Muscle of leg (tissue), 11 donors: ENCODE results near the gene RPS19BP1. TPM values are rescaled to one million over a fixed set of nuclear protein-coding genes. Genes with fewer than 3 reads are reported as not detected.

ENCODE experiments used
- DNase-seq: peaks from one replicate; pipeline ENCODE4 v3.0.0; 2013
- H3K27ac ChIP-seq: one replicate; pipeline ENCODE4 v1.5.1; 2013; ENCODE audit warnings: mild to moderate bottlenecking, low read length, control low read depth
- H3K27me3 ChIP-seq: one replicate; pipeline ENCODE4 v1.6.1; 2013; ENCODE audit warnings: low read length; ENCODE audit not compliant: control insufficient read depth, insufficient read depth
- H3K36me3 ChIP-seq: one replicate; pipeline ENCODE4 v1.6.1; 2013; ENCODE audit warnings: low read length; ENCODE audit not compliant: control insufficient read depth, insufficient read depth
- H3K4me1 ChIP-seq: one replicate; pipeline ENCODE4 v1.6.1; 2013; ENCODE audit warnings: low read length; ENCODE audit not compliant: control insufficient read depth, insufficient read depth
- H3K4me3 ChIP-seq: one replicate; pipeline ENCODE4 v1.5.1; 2013; ENCODE audit warnings: low read length, control low read depth
- H3K9me3 ChIP-seq: replicated peaks from 2 replicates; pipeline ENCODE4 v1.6.1; 2013; ENCODE audit warnings: low read depth, low read length; ENCODE audit not compliant: control insufficient read depth
- WGBS: methylation state at CpG from one replicate; pipeline ENCODE4 v1.1.5; 2013; ENCODE audit warnings: missing lambda C conversion rate; ENCODE audit not compliant: insufficient coverage; 5-methylcytosine and 5-hydroxymethylcytosine counted together
- polyA plus RNA-seq, 8 donors: library from polyadenylated mRNA; unstranded; fragments of 120-200 nt; gene quantifications; one replicate each; pipeline versions ENCODE4 v1.2.1 to v1.2.3, GENCODE V29; 2013; ENCODE audit warnings: inconsistent platforms in 1 of 8, low replicate concordance in 1 of 8; ENCODE audit not compliant: insufficient read length in 8 of 8, insufficient read depth in 1 of 8
- total RNA-seq: library from RNA; stranded (reverse); fragments of 120-200 nt; gene quantifications from one replicate; pipeline ENCODE4 v1.2.4, GENCODE V29; 2013

The RPS19BP1 gene
- total and polyA plus RNA-seq, 9 donors, result 43.2 to 66.6 (median 52.9) TPM

DNA sequence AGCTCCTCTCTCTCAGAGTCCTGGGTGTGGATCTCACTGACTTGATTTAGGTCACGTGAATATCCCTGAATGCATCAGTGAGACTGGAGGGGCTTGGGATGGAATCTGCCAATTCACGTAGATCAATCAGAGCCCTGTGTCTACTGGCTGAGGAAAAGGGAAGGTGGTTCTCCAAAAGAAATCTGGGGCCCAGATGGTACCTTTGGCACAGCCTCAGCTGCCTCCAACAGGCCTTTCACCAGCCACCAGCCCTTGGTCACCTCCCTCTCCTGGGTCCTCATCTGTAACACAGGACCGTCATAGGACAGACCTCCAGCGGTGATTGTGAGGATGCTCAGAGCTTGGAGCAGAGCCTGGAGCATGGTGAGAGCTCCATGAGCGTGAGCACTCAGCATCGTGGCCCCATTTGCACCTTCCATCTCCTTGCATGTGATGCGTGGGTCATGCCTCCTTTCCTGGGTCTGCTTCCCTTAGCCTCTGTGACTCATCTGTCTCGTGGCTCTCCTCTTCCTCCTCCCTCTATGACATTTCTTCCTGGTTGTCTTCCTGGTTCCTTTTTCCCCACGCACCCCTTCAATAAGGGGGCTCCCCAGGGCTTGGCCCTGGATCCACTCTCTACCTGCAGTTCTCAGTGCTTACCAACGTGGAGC is 38.0 kb downstream of the RPS19BP1 start:
- no peaks in the 10 kb centered on the region for H3K9me3 ChIP-seq
- no peaks in the 10 kb centered on the region for H3K36me3 ChIP-seq
- WGBS, result 70% methylated on average over 9 of the region's 10 CpGs
- no peak for DNase-seq
- H3K4me1 ChIP-seq, result peaks cover 8% of the 10 kb centered on the region
- no peaks in the 10 kb centered on the region for H3K27me3 ChIP-seq
- no peak overlapping the region for H3K4me3 ChIP-seq
- H3K27ac ChIP-seq, result no peak overlapping the region

DNA sequence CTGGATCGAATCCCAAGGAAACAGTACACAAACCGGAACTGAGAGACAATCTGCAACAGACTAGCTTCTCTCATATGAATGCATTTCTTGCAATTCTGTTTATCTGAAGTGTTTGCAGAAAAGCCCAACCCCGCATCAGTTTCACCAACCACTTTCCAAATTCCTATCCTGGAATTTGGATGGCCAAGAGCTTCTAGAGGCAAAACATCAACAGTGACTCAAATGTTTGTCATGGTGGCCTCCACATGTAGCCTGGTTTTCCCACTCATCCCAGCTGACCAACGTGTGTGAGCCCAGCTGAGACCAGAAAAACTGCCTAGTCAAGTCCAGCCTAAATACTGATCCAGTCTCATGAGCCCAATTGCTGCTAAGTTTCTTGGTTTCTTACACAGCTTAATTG is 38.8 kb downstream of the RPS19BP1 start:
- no peak overlapping the region for H3K4me3 ChIP-seq
- H3K36me3 ChIP-seq, result no peaks in the 10 kb centered on the region
- 49% methylated on average over 3 of the region's 4 CpGs for WGBS
- H3K27ac ChIP-seq, result no peak overlapping the region
- H3K4me1 ChIP-seq, result peaks cover 8% of the 10 kb centered on the region
- no peak for DNase-seq
- no peaks in the 10 kb centered on the region for H3K9me3 ChIP-seq
- H3K27me3 ChIP-seq, result no peaks in the 10 kb centered on the region

DNA sequence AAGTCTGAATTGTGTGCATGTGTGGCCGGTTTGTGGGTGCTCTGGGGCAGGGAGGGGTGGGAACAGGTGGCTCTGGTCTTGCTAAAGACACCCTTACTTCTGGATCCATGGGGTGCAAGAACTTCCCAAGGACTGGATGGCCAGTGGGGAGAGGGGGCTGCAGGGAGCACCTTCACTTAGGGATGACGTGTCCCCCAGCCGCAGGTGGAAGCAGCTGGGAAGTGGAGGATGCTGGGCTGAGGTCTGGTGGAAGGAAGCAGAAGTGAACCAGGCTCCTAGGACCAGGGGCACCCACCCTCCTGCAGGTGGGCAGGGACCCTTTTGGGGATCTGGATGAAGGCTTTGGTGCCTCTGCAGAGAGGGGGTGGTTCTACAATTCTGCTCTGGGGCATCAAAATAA is 40.4 kb downstream of the RPS19BP1 start:
- no peak overlapping the region for H3K4me3 ChIP-seq
- no peak overlapping the region for H3K27ac ChIP-seq
- H3K27me3 ChIP-seq, result no peaks in the 10 kb centered on the region
- WGBS, result 100% methylated on average over 2 of the region's 3 CpGs
- H3K36me3 ChIP-seq, result no peaks in the 10 kb centered on the region
- peaks cover 9% of the 10 kb centered on the region for H3K4me1 ChIP-seq
- no peak for DNase-seq
- no peaks in the 10 kb centered on the region for H3K9me3 ChIP-seq

DNA sequence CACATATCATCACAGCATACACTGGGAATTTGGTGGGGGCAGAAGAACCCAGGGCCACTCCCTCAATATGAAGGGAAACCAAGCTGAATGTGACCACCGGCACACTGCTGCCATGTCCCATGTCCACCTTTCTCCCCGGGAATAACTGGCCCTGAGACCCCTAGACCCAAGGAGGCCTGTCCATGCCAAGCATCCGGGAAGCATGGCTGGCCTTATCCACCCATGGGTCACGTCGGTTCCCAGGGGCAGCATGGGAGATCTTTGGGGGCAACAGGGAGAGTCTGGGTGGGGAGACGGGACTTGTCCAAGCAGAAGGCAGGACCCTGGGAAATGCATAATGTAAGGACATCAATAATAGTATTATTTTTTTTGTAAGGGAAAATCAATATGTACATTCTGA is 40.9 kb downstream of the RPS19BP1 start:
- no peaks in the 10 kb centered on the region for H3K36me3 ChIP-seq
- WGBS, result 69% methylated on average over 4 of the region's 6 CpGs
- H3K4me3 ChIP-seq, result no peak overlapping the region
- no peaks in the 10 kb centered on the region for H3K9me3 ChIP-seq
- no peak overlapping the region for H3K27ac ChIP-seq
- no peaks in the 10 kb centered on the region for H3K27me3 ChIP-seq
- no peak for DNase-seq
- peaks cover 14% of the 10 kb centered on the region for H3K4me1 ChIP-seq

DNA sequence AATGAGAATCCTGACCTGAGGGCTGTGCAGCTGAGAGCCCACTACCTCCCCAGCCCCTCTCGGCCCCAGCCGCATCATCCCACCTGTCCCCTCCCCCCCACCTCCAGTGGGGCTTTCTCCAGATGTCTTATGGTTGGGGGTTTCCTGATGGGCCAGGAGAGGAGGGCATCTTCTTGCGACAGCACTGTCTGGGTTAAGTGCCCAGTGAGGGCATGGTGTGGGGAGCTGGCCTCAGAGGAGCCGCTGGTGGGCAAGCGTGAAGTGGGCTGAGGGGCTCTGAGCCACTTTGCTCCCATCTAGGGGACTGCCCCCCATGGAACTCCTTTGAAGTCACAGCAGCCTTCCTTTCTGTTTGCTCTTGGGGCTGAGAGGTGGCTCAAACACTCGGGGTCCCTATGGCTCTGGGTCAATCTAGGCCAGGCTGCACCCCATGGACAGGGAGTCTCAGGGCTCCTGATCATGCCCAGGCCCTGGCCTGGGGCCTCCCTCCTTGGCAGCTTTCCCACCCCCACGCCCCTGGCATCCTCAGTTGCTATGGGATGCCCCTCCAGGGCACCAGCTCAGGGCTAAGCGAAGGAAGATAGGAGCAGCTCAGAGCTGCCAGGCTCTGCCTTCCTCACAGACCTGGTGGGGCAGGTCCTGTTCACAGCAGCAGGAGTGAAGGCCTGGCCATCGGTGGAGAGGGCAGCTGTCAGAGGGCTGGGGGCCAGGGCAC is 41.4 kb downstream of the RPS19BP1 start:
- H3K27ac ChIP-seq, result no peak overlapping the region
- no peak for DNase-seq
- no peak overlapping the region for H3K4me3 ChIP-seq
- H3K27me3 ChIP-seq, result no peaks in the 10 kb centered on the region
- H3K9me3 ChIP-seq, result no peaks in the 10 kb centered on the region
- H3K4me1 ChIP-seq, result peaks cover 14% of the 10 kb centered on the region
- no peaks in the 10 kb centered on the region for H3K36me3 ChIP-seq
- WGBS, result 88% methylated on average over 3 of the region's 9 CpGs

DNA sequence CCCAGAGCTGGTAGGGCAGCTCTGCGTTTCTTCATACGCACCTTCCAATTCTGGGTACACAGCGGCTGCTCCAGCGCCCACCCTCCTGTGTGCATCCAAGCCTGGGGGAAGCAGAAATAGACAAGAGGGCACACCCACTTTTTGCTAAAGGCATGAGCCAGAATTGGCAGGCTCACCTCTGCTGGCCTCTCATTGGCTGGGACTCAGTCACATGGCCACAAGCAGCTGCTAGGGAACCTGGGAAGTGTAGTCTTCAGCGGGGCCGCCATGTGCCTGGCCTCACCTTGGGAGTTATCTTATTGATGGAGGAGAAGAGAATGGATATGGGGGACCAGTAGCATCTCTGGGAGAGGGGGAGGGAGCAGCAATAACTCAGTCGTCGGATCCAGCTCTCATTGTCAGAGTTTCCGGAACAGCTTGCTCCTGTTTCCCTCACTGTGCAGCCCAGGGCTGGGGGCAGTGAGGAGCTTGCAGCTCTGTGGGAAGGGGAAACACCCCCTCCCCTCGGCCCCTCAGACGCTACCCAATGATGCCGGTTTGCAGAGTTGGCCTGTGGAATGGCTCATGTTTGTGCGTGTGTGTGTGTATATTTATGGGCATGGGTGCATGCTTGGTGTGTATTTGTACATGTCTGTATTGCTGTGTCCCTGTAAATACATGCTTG is 42.3 kb downstream of the RPS19BP1 start:
- Histone ChIP-seq H3K9me3 (no peaks in the 10 kb centered on the region), H3K27me3 (no peaks in the 10 kb centered on the region), H3K4me3 (no peak overlapping the region), H3K36me3 (no peaks in the 10 kb centered on the region), H3K27ac (no peak overlapping the region), H3K4me1 (peaks cover 14% of the 10 kb centered on the region)
- peak; percentile 88 for DNase-seq
- WGBS, result 32% methylated on average over 11 of the region's 13 CpGs

DNA sequence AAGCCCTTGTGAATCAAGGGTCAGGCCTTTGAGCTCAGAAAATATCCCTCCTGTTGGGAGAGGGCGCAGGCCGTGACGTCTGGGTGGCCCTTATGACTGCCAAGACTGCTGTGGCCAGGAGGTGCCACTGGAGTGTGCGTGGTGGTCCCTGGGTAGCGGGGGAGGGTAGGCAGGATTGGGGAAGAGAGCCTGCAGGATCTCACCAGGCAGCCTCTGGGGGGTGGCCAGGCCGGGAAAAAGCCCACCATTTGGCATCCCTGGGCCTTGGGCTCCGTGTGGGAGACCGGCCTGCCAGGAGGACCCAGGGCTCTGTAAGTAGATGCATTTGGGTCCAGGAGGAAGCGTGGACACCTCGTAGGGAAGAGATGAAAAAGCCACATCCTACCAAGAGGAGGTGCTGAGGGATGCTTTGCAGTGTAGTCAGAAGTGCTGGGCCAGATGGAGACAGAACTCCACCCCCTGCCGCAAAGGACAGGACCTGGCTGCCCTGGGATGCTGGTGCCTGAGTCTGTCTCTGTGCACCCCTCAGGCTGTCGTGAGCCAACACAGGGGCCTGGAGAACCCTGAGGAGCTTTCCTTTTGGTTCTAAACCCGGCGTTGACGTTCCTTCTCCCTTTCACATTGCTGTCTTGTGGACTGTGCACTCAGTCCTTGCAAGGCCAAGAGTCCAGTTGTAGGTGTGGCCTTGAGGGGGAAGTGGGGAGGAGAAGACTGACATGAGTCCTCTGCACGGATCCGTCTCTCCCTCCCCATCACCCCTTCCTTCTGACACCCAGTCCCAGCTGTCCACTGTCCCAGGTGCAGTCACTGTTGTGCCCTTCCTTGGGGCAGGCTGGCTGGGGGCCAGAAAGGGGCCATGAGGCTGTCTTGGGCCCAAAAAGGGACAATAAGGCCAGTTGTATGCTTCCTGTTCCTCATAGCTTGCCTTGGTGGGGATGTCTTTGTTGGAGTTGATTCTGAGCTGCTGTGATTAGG is 43.2 kb downstream of the RPS19BP1 start:
- H3K36me3 ChIP-seq, result no peaks in the 10 kb centered on the region
- WGBS, result 82% methylated on average over 9 of the region's 17 CpGs
- no peak overlapping the region for H3K4me3 ChIP-seq
- H3K27me3 ChIP-seq, result no peaks in the 10 kb centered on the region
- no peak for DNase-seq
- H3K9me3 ChIP-seq, result no peaks in the 10 kb centered on the region
- no peak overlapping the region for H3K27ac ChIP-seq
- peaks cover 14% of the 10 kb centered on the region for H3K4me1 ChIP-seq

DNA sequence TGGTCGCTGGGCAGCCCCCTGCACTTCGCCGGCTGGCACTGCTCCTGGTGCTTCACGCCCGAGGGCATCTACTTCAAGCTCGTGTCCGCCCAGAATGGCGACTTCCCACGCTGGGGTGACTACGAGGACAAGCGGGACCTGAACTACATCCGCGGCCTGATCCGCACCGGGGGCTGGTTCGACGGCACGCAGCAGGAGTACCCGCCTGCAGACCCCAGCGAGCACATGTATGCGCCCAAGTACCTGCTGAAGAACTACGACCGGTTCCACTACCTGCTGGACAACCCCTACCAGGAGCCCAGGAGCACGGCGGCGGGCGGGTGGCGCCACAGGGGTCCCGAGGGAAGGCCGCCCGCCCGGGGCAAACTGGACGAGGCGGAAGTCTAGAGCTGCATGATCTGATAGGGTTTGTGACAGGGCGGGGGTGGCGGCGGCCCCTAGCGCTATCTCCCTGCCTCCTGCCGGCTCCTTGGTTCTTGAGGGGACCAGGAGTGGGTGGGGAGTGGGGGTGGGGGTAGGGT is 43.9 kb downstream of the RPS19BP1 start:
- Histone ChIP-seq H3K4me3 (no peak overlapping the region), H3K9me3 (no peaks in the 10 kb centered on the region), H3K36me3 (no peaks in the 10 kb centered on the region), H3K27ac (no peak overlapping the region), H3K4me1 (peaks cover 14% of the 10 kb centered on the region), H3K27me3 (no peaks in the 10 kb centered on the region)
- 98% methylated on average over 21 of the region's 39 CpGs for WGBS
- no peak for DNase-seq

DNA sequence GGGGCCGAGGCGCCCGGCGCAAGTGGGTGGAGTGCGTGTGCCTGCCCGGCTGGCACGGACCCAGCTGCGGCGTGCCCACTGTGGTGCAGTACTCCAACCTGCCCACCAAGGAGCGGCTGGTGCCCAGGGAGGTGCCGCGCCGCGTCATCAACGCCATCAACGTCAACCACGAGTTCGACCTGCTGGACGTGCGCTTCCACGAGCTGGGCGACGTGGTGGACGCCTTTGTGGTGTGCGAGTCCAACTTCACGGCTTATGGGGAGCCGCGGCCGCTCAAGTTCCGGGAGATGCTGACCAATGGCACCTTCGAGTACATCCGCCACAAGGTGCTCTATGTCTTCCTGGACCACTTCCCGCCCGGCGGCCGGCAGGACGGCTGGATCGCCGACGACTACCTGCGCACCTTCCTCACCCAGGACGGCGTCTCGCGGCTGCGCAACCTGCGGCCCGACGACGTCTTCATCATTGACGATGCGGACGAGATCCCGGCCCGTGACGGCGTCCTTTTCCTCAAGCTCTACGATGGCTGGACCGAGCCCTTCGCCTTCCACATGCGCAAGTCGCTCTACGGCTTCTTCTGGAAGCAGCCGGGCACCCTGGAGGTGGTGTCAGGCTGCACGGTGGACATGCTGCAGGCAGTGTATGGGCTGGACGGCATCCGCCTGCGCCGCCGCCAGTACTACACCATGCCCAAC is 44.6 kb downstream of the RPS19BP1 start:
- H3K4me3 ChIP-seq, result no peak overlapping the region
- no peak overlapping the region for H3K27ac ChIP-seq
- WGBS, result 94% methylated on average over 70 of the region's 70 CpGs

More for the DNA sequence above, 44.6 kb downstream of the RPS19BP1 start:
- no peak for DNase-seq
- Histone ChIP-seq H3K4me1 (peaks cover 14% of the 10 kb centered on the region), H3K36me3 (no peaks in the 10 kb centered on the region), H3K9me3 (no peaks in the 10 kb centered on the region), H3K27me3 (no peaks in the 10 kb centered on the region)
